GM03348 (cell line): ENCODE measurements around the gene PPP6R2.
"Not testable (repeated sequence)": the region's sequence is repeated elsewhere in the genome, so short reads cannot be mapped to it uniquely, and the experiment has no call there.

ENCODE experiments used
- DNase-seq: peaks from one replicate; pipeline ENCODE4 v3.0.0; 2012; ENCODE audit warnings: low spot score

PPP6R2 gene

GRCh38 chr22:50317674-50318073 lies 25.5 kb upstream of the PPP6R2 start:
- no peak for DNase-seq

GRCh38 chr22:50318356-50318697 lies 24.8 kb upstream of the PPP6R2 start:
- DNase-seq = no peak

- no peak for DNase-seq
Measured at GRCh38 chr22:50318698-50319411, 24.3 kb upstream of the PPP6R2 start.

- DNase-seq = no peak
Measured at GRCh38 chr22:50319503-50319951, 23.6 kb upstream of the PPP6R2 start.

- no peak for DNase-seq
Measured at GRCh38 chr22:50320116-50320515, 23.0 kb upstream of the PPP6R2 start.

- DNase-seq = no peak
Measured at GRCh38 chr22:50320671-50321325, 22.3 kb upstream of the PPP6R2 start.

GRCh38 chr22:50322382-50323104 lies 20.6 kb upstream of the PPP6R2 start:
- not testable (repeated sequence) for DNase-seq

- DNase-seq = no peak
Measured at GRCh38 chr22:50323900-50324299, 19.2 kb upstream of the PPP6R2 start.

GRCh38 chr22:50325444-50326224 lies 17.5 kb upstream of the PPP6R2 start:
- no peak for DNase-seq

GRCh38 chr22:50326225-50326955 lies 16.7 kb upstream of the PPP6R2 start:
- no peak for DNase-seq

GRCh38 chr22:50326956-50327710 lies 16.0 kb upstream of the PPP6R2 start, which contains the start of gene DENND6B:
Gene DENND6B (minus strand): TSS chr22:50327012. CDS start chr22:50326988, 24 bp downstream.
- DNase-seq = peak; percentile 97

- DNase-seq = no peak
Measured at GRCh38 chr22:50327711-50328019, 15.5 kb upstream of the PPP6R2 start.

- DNase-seq = no peak
Measured at GRCh38 chr22:50329236-50329635, 13.9 kb upstream of the PPP6R2 start.

- DNase-seq = not testable (repeated sequence)
Measured at GRCh38 chr22:50334433-50334832, 8.7 kb upstream of the PPP6R2 start.

GRCh38 chr22:50337262-50338041 lies 5.7 kb upstream of the PPP6R2 start:
- no peak for DNase-seq

- no peak for DNase-seq
Measured at GRCh38 chr22:50338042-50338573, 5.0 kb upstream of the PPP6R2 start.

GRCh38 chr22:50338860-50339462 lies 4.2 kb upstream of the PPP6R2 start:
- DNase-seq = no peak

GRCh38 chr22:50339945-50340879 lies 2.9 kb upstream of the PPP6R2 start:
- DNase-seq = no peak
